ENCODE data around the gene YAE1. TPM values are rescaled to one million over a fixed set of nuclear protein-coding genes. Genes with fewer than 3 reads are reported as not detected.
"Not testable (repeated sequence)": the region's sequence is repeated elsewhere in the genome, so short reads cannot be mapped to it uniquely, and the experiment has no call there.

YAE1 gene
- total RNA-seq, 2 donors from 2014 or later = 9.8 to 28.3 TPM

GRCh38 chr7:39535720-39536119, 30.5 kb upstream of the YAE1 start:
- no peaks in the 10 kb centered on the region for H3K36me3 ChIP-seq
- no peaks in the 10 kb centered on the region for H3K9me3 ChIP-seq
- intact Hi-C loops (cut with DNase I) = no loop called here
- no peaks in the 10 kb centered on the region for H3K4me1 ChIP-seq (replicated peaks)
- no peak overlapping the region for H3K27ac ChIP-seq
- WGBS = 64% methylated on average over 3 of the region's 3 CpGs
- DNase-seq (ENCODE audit: low spot score) = no peak
- H3K4me3 ChIP-seq = no peak overlapping the region
- H3K27me3 ChIP-seq (replicated peaks; ENCODE audit: insufficient read depth) = no peaks in the 10 kb centered on the region
- no peak for TF ChIP-seq POLR2A (IDR thresholded peaks at IDR 0.05)
- no peak for TF ChIP-seq CTCF (IDR thresholded peaks at IDR 0.05)
- no peak for TF ChIP-seq POLR2AphosphoS5 (IDR thresholded peaks at IDR 0.05)

- TF ChIP-seq POLR2AphosphoS5 (IDR thresholded peaks at IDR 0.05) (no peak), POLR2A (IDR thresholded peaks at IDR 0.05) (no peak), CTCF (IDR thresholded peaks at IDR 0.05) (no peak)
These were observed 29.3 kb upstream of the YAE1 start for GRCh38 chr7:39536951-39537350.

GRCh38 chr7:39539816-39540215, 26.4 kb upstream of the YAE1 start:
- Histone ChIP-seq H3K9me3 (no peaks in the 10 kb centered on the region), H3K4me3 (no peak overlapping the region)

More at GRCh38 chr7:39536951-39537350, 29.3 kb upstream of the YAE1 start:
- intact Hi-C loops (cut with DNase I) = no loop called here
- WGBS = 67% methylated on average over 1 of the region's 1 CpG
- H3K27ac ChIP-seq = no peak overlapping the region
- no peak overlapping the region for H3K4me3 ChIP-seq
- H3K36me3 ChIP-seq = no peaks in the 10 kb centered on the region
- H3K9me3 ChIP-seq = no peaks in the 10 kb centered on the region
- no peaks in the 10 kb centered on the region for H3K27me3 ChIP-seq (replicated peaks; ENCODE audit: insufficient read depth)
- DNase-seq (ENCODE audit: low spot score) = no peak
- H3K4me1 ChIP-seq (replicated peaks) = no peaks in the 10 kb centered on the region

GRCh38 chr7:39540320-39540719, 25.9 kb upstream of the YAE1 start:
- Histone ChIP-seq H3K27me3 (replicated peaks; ENCODE audit: insufficient read depth) (no peaks in the 10 kb centered on the region), H3K27ac (no peak overlapping the region), H3K36me3 (no peaks in the 10 kb centered on the region), H3K9me3 (no peaks in the 10 kb centered on the region), H3K4me3 (no peak overlapping the region), H3K4me1 (replicated peaks) (no peaks in the 10 kb centered on the region)
- WGBS = 75% methylated on average over 7 of the region's 7 CpGs
- DNase-seq (ENCODE audit: low spot score) = no peak
- no peak for TF ChIP-seq POLR2A (IDR thresholded peaks at IDR 0.05)
- intact Hi-C loops (cut with DNase I) = no loop called here

More at GRCh38 chr7:39539816-39540215, 26.4 kb upstream of the YAE1 start:
- H3K36me3 ChIP-seq = no peaks in the 10 kb centered on the region
- DNase-seq (ENCODE audit: low spot score) = no peak
- no peak overlapping the region for H3K27ac ChIP-seq
- WGBS = 58% methylated on average over 5 of the region's 5 CpGs
- TF ChIP-seq POLR2AphosphoS5 (IDR thresholded peaks at IDR 0.05) = no peak
- TF ChIP-seq POLR2A (IDR thresholded peaks at IDR 0.05) = no peak
- TF ChIP-seq CTCF (IDR thresholded peaks at IDR 0.05) = no peak
- intact Hi-C loops (cut with DNase I) = no loop called here
- H3K27me3 ChIP-seq (replicated peaks; ENCODE audit: insufficient read depth) = no peaks in the 10 kb centered on the region
- H3K4me1 ChIP-seq (replicated peaks) = no peaks in the 10 kb centered on the region

- Histone ChIP-seq H3K4me1 (replicated peaks) (no peaks in the 10 kb centered on the region), H3K27ac (no peak overlapping the region), H3K27me3 (replicated peaks; ENCODE audit: insufficient read depth) (no peaks in the 10 kb centered on the region), H3K9me3 (no peaks in the 10 kb centered on the region), H3K36me3 (no peaks in the 10 kb centered on the region), H3K4me3 (no peak overlapping the region)
- intact Hi-C loops (cut with DNase I) = no loop called here
- 51% methylated on average over 3 of the region's 3 CpGs for WGBS
- no peak for DNase-seq (ENCODE audit: low spot score)
- no peak for TF ChIP-seq CTCF (IDR thresholded peaks at IDR 0.05)
- TF ChIP-seq POLR2AphosphoS5 (IDR thresholded peaks at IDR 0.05) = no peak
- TF ChIP-seq POLR2A (IDR thresholded peaks at IDR 0.05) = no peak
These were observed 24.7 kb upstream of the YAE1 start for GRCh38 chr7:39541511-39541910.

GRCh38 chr7:39544774-39545173, 21.4 kb upstream of the YAE1 start:
- H3K36me3 ChIP-seq; H3K27me3 ChIP-seq (replicated peaks; ENCODE audit: insufficient read depth); H3K4me1 ChIP-seq (replicated peaks); intact Hi-C loops (cut with DNase I); DNase-seq (ENCODE audit: low spot score); H3K27ac ChIP-seq; H3K4me3 ChIP-seq; H3K9me3 ChIP-seq: not testable (repeated sequence)
- WGBS = 89% methylated on average over 2 of the region's 2 CpGs
